ENCODE measurements around the gene BTRC. TPM values are rescaled to one million over a fixed set of nuclear protein-coding genes. Genes with fewer than 3 reads are reported as not detected.

Gene BTRC
- total RNA-seq, 1 donor from 2014 or later, result 35.5 TPM

GRCh38 chr10:101569323-101569621 lies 215.3 kb downstream of the BTRC start:
- DNase-seq (ENCODE audit: low read depth, low spot score), result no peak
- no peak for TF ChIP-seq CTCF (conservative IDR thresholded peaks at IDR 0.05)
- H3K27ac Mint-ChIP-seq (ENCODE audit: unreplicated experiment), result no peak overlapping the region
- H3K4me3 Mint-ChIP-seq, result peak overlapping the region; percentile 44
- no peaks in the 10 kb centered on the region for H3K9me3 Mint-ChIP-seq
- H3K27me3 Mint-ChIP-seq (ENCODE audit: low read depth), result peaks cover 82% of the 10 kb centered on the region
- H3K4me1 Mint-ChIP-seq, result peaks cover 9% of the 10 kb centered on the region
- H3K36me3 Mint-ChIP-seq (ENCODE audit: low read depth), result no peaks in the 10 kb centered on the region

DNA sequence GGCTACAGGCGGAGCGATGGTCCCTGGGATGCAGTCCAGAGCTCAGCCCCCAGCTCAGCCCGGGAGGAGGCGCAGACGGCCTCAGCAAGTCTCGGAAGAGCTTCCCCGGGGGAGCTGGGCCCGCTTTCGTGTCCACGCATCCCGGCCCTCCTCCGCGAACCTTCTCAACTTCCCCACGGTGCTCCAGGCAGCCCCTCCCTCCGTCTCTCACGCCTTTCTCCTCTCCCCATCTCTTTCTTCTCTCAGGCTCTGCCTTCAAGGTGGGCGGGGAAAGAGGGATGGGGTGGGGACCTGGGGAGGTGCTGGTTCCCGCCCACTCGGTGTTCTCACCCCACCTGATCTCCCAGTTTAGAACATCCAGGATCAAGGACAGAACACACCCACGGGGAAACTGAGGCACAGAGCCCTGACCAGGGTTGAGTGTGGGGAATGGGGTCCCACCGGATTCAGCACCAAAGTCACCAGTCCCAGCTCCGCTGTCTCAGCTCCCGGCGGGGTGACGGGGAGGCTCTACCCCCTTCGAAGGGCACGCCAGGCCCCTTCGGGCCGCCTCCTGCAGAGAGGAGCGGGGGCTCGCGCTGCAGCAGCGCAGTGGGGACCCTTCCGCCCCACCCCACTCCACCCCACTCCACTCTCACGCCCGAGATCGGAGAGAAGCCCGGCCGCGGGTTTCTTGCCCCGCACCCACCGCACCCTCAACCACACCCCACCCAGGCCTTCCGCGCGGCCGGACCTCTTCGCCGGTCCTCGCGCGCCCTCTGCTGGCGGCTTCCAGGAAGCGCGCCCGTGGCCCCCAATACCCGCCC lies 215.9 kb downstream of the BTRC start:
- TF ChIP-seq CTCF (conservative IDR thresholded peaks at IDR 0.05), result peak; percentile 95
- Mint-ChIP-seq H3K36me3 (ENCODE audit: low read depth) (no peaks in the 10 kb centered on the region), H3K9me3 (no peaks in the 10 kb centered on the region), H3K4me3 (peak overlapping the region; percentile 44), H3K27me3 (ENCODE audit: low read depth) (peaks cover 82% of the 10 kb centered on the region), H3K4me1 (peaks cover 9% of the 10 kb centered on the region), H3K27ac (ENCODE audit: unreplicated experiment) (no peak overlapping the region)
- peak; percentile 84 for DNase-seq (ENCODE audit: low read depth, low spot score)

DNA sequence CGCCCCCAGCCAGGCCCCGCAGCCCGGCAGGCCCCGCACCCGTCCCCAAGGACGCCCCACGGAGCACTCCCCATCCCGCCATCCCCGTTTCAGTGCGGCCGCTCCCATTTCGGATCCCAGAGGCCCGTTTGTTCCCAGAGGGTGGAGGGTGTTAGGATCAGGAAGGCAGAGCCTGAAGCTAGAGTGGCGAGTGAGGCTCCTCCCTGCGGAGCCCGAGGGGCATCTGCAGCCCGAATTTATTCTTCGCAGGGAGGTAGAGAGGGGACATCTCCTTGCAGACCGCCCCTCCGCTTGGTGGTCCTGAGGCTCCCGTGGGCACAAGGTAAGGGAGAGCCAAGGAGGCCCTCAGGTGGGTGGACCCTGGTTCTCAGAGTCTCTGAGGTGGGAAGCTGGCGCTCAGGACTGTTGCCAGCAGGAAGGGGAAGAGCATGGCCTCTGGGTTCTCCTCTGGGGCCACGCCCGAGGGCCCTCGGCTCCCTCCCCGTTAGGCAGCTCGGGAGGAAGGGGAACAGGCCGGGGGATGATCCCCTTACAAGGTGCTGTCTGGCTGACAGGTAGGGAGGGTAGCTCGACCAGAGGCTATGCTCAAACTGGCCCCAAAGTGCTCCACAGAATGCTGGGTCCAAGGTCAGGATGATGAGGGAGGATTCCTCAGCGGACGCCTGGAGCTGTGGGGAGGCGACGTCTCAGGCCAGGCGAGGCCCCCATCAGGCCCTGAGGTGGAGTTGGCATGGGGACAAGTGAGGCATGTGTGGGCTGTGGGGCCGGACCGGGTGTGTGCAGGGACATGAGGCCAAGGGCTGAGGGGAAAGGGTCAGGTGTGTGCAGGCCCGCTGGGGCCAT lies 216.7 kb downstream of the BTRC start:
- peak overlapping the region; percentile 56 for H3K4me3 Mint-ChIP-seq
- H3K27me3 Mint-ChIP-seq (ENCODE audit: low read depth), result peaks cover 74% of the 10 kb centered on the region
- H3K9me3 Mint-ChIP-seq, result no peaks in the 10 kb centered on the region
- peaks cover 9% of the 10 kb centered on the region for H3K4me1 Mint-ChIP-seq
- no peaks in the 10 kb centered on the region for H3K36me3 Mint-ChIP-seq (ENCODE audit: low read depth)
- no peak overlapping the region for H3K27ac Mint-ChIP-seq (ENCODE audit: unreplicated experiment)
- no peak for DNase-seq (ENCODE audit: low read depth, low spot score)
- no peak for TF ChIP-seq CTCF (conservative IDR thresholded peaks at IDR 0.05)

- H3K27ac Mint-ChIP-seq (ENCODE audit: unreplicated experiment), result no peak overlapping the region
- H3K4me3 Mint-ChIP-seq, result peak overlapping the region; percentile 56
- H3K4me1 Mint-ChIP-seq, result peaks cover 4% of the 10 kb centered on the region
- TF ChIP-seq CTCF (conservative IDR thresholded peaks at IDR 0.05), result no peak
- peaks cover 66% of the 10 kb centered on the region for H3K27me3 Mint-ChIP-seq (ENCODE audit: low read depth)
- no peak for DNase-seq (ENCODE audit: low read depth, low spot score)
- H3K36me3 Mint-ChIP-seq (ENCODE audit: low read depth), result no peaks in the 10 kb centered on the region
- H3K9me3 Mint-ChIP-seq, result no peaks in the 10 kb centered on the region
Measured at GRCh38 chr10:101571271-101571925, 217.4 kb downstream of the BTRC start.

DNA sequence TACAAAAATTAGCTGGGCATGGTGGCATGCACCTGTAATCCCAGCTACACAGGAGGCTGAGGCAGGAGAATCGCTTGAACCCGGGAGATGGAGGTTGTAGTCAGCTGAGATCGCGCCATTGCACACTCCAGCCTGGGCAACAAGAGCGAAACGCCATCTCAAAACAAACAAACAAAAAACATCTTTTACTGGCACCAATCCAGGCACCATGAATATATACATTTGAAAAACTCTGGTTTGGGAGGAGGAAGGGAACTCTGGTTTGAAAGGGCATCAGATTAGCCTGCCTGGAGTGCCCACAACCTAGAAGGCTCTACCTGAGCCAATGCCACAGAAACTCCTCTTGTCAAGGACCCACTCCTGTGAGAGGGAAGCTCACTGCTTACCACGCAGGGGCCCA lies 218.2 kb downstream of the BTRC start:
- peaks cover 60% of the 10 kb centered on the region for H3K27me3 Mint-ChIP-seq (ENCODE audit: low read depth)
- H3K36me3 Mint-ChIP-seq (ENCODE audit: low read depth), result no peaks in the 10 kb centered on the region
- H3K4me3 Mint-ChIP-seq, result no peak overlapping the region
- no peaks in the 10 kb centered on the region for H3K4me1 Mint-ChIP-seq
- no peak overlapping the region for H3K27ac Mint-ChIP-seq (ENCODE audit: unreplicated experiment)
- no peak for TF ChIP-seq CTCF (conservative IDR thresholded peaks at IDR 0.05)
- DNase-seq (ENCODE audit: low read depth, low spot score), result no peak
- H3K9me3 Mint-ChIP-seq, result no peaks in the 10 kb centered on the region

Data from neural crest cell (in vitro differentiated cells).